ENCODE data around the gene USP48. TPM values are rescaled to one million over a fixed set of nuclear protein-coding genes. Genes with fewer than 3 reads are reported as not detected.

USP48 gene
- total and polyA plus RNA-seq, 5 donors from 2014 or later, result 31.3 to 126 (median 39.2) TPM

- Histone ChIP-seq H3K36me3 (ENCODE audit: control insufficient read depth, insufficient read depth, low read length) (peaks cover 67% of the 10 kb centered on the region), H3K4me1 (ENCODE audit: control insufficient read depth, insufficient read depth, low read length, poor library complexity, severe bottlenecking) (no peaks in the 10 kb centered on the region), H3K27ac (ENCODE audit: insufficient read depth, low read length, poor library complexity, severe bottlenecking) (no peak overlapping the region), H3K9me3 (ENCODE audit: control insufficient read depth in 2 of 2, low read length in 2 of 2) (no peaks in the 10 kb centered on the region), H3K27me3 (ENCODE audit: control insufficient read depth, insufficient read depth, low read length) (no peaks in the 10 kb centered on the region), H3K4me3 (ENCODE audit: low read depth, low read length) (no peak overlapping the region)
- Mint-ChIP-seq H3K9me3 (no peaks in the 10 kb centered on the region), H3K4me3 (no peak overlapping the region), H3K27me3 (no peaks in the 10 kb centered on the region), H3K4me1 (peaks cover 0 to 4% (median 2%) of the 10 kb centered on the region in 4 donors), H3K27ac (peak overlapping the region in 1 of 3 donors; percentile 12), H3K36me3 (peaks cover 29% of the 10 kb centered on the region)
- DNase-seq (no peak), ATAC-seq (ENCODE audit: low read depth in 2 of 2) (no peak)
Measured at GRCh38 chr1:21734526-21734925, 48.4 kb downstream of the USP48 start.

GRCh38 chr1:21732664-21733063 lies 50.3 kb downstream of the USP48 start:
- peaks cover 31% of the 10 kb centered on the region for H3K36me3 Mint-ChIP-seq
- H3K4me1 ChIP-seq (ENCODE audit: control insufficient read depth, insufficient read depth, low read length, poor library complexity, severe bottlenecking), result no peaks in the 10 kb centered on the region
- H3K27ac ChIP-seq (ENCODE audit: insufficient read depth, low read length, poor library complexity, severe bottlenecking), result no peak overlapping the region
- H3K9me3 Mint-ChIP-seq, result no peaks in the 10 kb centered on the region
- no peak overlapping the region for H3K4me3 ChIP-seq (ENCODE audit: low read depth, low read length)
- no peaks in the 10 kb centered on the region for H3K9me3 ChIP-seq (ENCODE audit: control insufficient read depth in 2 of 2, low read length in 2 of 2)
- no peaks in the 10 kb centered on the region for H3K27me3 ChIP-seq (ENCODE audit: control insufficient read depth, insufficient read depth, low read length)
- ATAC-seq (ENCODE audit: low read depth in 2 of 2), result no peak
- H3K4me1 Mint-ChIP-seq, result peaks cover 0 to 4% (median under 1%) of the 10 kb centered on the region in 4 donors
- no peaks in the 10 kb centered on the region for H3K27me3 Mint-ChIP-seq
- peaks cover 76% of the 10 kb centered on the region for H3K36me3 ChIP-seq (ENCODE audit: control insufficient read depth, insufficient read depth, low read length)
- H3K4me3 Mint-ChIP-seq, result no peak overlapping the region
- no peak for DNase-seq
- no peak overlapping the region for H3K27ac Mint-ChIP-seq

GRCh38 chr1:21725748-21726392 lies 57.1 kb downstream of the USP48 start:
- Histone ChIP-seq H3K27me3 (ENCODE audit: control insufficient read depth, insufficient read depth, low read length) (no peaks in the 10 kb centered on the region), H3K27ac (ENCODE audit: insufficient read depth, low read length, poor library complexity, severe bottlenecking) (no peak overlapping the region), H3K36me3 (ENCODE audit: control insufficient read depth, insufficient read depth, low read length) (peaks cover 72% of the 10 kb centered on the region), H3K9me3 (ENCODE audit: control insufficient read depth in 2 of 2, low read length in 2 of 2) (no peaks in the 10 kb centered on the region), H3K4me1 (ENCODE audit: control insufficient read depth, insufficient read depth, low read length, poor library complexity, severe bottlenecking) (no peaks in the 10 kb centered on the region), H3K4me3 (ENCODE audit: low read depth, low read length) (no peak overlapping the region)
- Mint-ChIP-seq H3K9me3 (peaks cover 0 to 2% (median 0%) of the 10 kb centered on the region in 7 donors), H3K36me3 (peaks cover 29% of the 10 kb centered on the region), H3K27ac (peak overlapping the region in 1 of 3 donors; percentile 25), H3K4me1 (peaks cover 0 to 9% (median under 1%) of the 10 kb centered on the region in 4 donors), H3K27me3 (no peaks in the 10 kb centered on the region), H3K4me3 (no peak overlapping the region)
- DNase-seq, result no peak
- ATAC-seq (ENCODE audit: low read depth in 2 of 2), result no peak

DNA sequence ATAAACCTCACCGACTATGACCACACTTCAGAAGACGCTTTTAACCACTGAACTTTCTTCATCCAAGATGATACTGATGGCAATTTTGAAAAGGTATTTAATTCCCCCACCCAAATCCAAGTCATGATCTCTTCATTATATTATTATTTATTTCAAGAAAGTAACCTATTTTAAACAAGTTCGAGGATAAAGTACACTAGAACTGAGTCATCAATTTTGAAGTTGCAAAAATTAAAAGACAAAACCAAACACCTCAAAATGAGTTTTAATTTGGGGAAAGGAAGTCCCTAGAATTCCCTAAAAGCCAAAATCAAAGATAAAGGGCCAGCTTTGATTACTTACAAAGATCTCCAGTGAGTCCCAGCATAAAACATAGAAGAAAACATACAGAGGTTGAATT lies 58.4 kb downstream of the USP48 start:
- Mint-ChIP-seq H3K27ac (peak overlapping the region in 1 of 3 donors; percentile 60), H3K27me3 (no peaks in the 10 kb centered on the region), H3K4me3 (no peak overlapping the region), H3K36me3 (peaks cover 31% of the 10 kb centered on the region), H3K9me3 (peaks cover 0 to 2% (median 0%) of the 10 kb centered on the region in 7 donors), H3K4me1 (peaks cover 0 to 9% (median under 1%) of the 10 kb centered on the region in 4 donors)
- ATAC-seq (ENCODE audit: low read depth in 2 of 2) (no peak), DNase-seq (no peak)
- H3K36me3 ChIP-seq (ENCODE audit: control insufficient read depth, insufficient read depth, low read length), result peaks cover 76% of the 10 kb centered on the region
- H3K9me3 ChIP-seq (ENCODE audit: control insufficient read depth in 2 of 2, low read length in 2 of 2), result no peaks in the 10 kb centered on the region
- H3K27ac ChIP-seq (ENCODE audit: insufficient read depth, low read length, poor library complexity, severe bottlenecking), result no peak overlapping the region
- no peaks in the 10 kb centered on the region for H3K27me3 ChIP-seq (ENCODE audit: control insufficient read depth, insufficient read depth, low read length)
- no peak overlapping the region for H3K4me3 ChIP-seq (ENCODE audit: low read depth, low read length)
- H3K4me1 ChIP-seq (ENCODE audit: control insufficient read depth, insufficient read depth, low read length, poor library complexity, severe bottlenecking), result no peaks in the 10 kb centered on the region

DNA sequence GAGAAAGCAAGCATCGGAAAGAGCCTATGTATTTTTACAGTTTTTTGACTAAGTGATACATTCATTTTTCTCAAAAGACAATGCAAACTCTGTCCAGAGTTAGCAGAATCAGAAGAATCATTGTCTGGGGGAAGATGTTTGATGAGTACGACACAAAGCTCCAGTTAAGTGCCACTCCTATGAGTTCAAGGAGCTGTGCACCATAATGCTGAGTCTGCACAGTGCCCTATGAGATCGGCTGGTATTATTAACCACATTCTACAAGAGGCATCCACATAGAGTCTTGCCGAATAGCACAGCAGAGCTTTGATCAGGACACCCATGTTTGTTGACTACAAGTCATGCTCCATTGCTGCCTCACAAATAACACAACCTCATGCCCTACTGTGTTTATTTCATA lies 58.9 kb downstream of the USP48 start:
- H3K27me3 Mint-ChIP-seq, result no peaks in the 10 kb centered on the region
- Histone ChIP-seq H3K27ac (ENCODE audit: insufficient read depth, low read length, poor library complexity, severe bottlenecking) (no peak overlapping the region), H3K27me3 (ENCODE audit: control insufficient read depth, insufficient read depth, low read length) (no peaks in the 10 kb centered on the region), H3K9me3 (ENCODE audit: control insufficient read depth in 2 of 2, low read length in 2 of 2) (no peaks in the 10 kb centered on the region), H3K36me3 (ENCODE audit: control insufficient read depth, insufficient read depth, low read length) (peaks cover 76% of the 10 kb centered on the region), H3K4me3 (ENCODE audit: low read depth, low read length) (no peak overlapping the region), H3K4me1 (ENCODE audit: control insufficient read depth, insufficient read depth, low read length, poor library complexity, severe bottlenecking) (no peaks in the 10 kb centered on the region)
- ATAC-seq (ENCODE audit: low read depth in 2 of 2), result no peak
- H3K9me3 Mint-ChIP-seq, result peaks cover 0 to 2% (median 0%) of the 10 kb centered on the region in 7 donors
- DNase-seq, result no peak
- H3K4me3 Mint-ChIP-seq, result no peak overlapping the region
- H3K4me1 Mint-ChIP-seq, result peaks cover 0 to 9% (median under 1%) of the 10 kb centered on the region in 4 donors
- peak overlapping the region in 1 of 3 donors; percentile 60 for H3K27ac Mint-ChIP-seq
- peaks cover 31% of the 10 kb centered on the region for H3K36me3 Mint-ChIP-seq

GRCh38 chr1:21721295-21721985 lies 61.5 kb downstream of the USP48 start:
- no peak overlapping the region for H3K4me3 ChIP-seq (ENCODE audit: low read depth, low read length)
- DNase-seq (no peak), ATAC-seq (ENCODE audit: low read depth in 2 of 2) (no peak)
- H3K4me3 Mint-ChIP-seq, result no peak overlapping the region
- peak overlapping the region; percentile 36 to 85 (median 59) for H3K27ac Mint-ChIP-seq
- H3K9me3 ChIP-seq (ENCODE audit: control insufficient read depth in 2 of 2, low read length in 2 of 2), result no peaks in the 10 kb centered on the region
- peaks cover 77% of the 10 kb centered on the region for H3K36me3 ChIP-seq (ENCODE audit: control insufficient read depth, insufficient read depth, low read length)
- H3K4me1 Mint-ChIP-seq, result peaks cover 0 to 13% (median under 1%) of the 10 kb centered on the region in 4 donors
- peaks cover 0 to 2% (median 0%) of the 10 kb centered on the region in 7 donors for H3K9me3 Mint-ChIP-seq
- no peaks in the 10 kb centered on the region for H3K4me1 ChIP-seq (ENCODE audit: control insufficient read depth, insufficient read depth, low read length, poor library complexity, severe bottlenecking)
- H3K27ac ChIP-seq (ENCODE audit: insufficient read depth, low read length, poor library complexity, severe bottlenecking), result no peak overlapping the region
- no peaks in the 10 kb centered on the region for H3K27me3 Mint-ChIP-seq
- H3K27me3 ChIP-seq (ENCODE audit: control insufficient read depth, insufficient read depth, low read length), result no peaks in the 10 kb centered on the region
- peaks cover 40% of the 10 kb centered on the region for H3K36me3 Mint-ChIP-seq

DNA sequence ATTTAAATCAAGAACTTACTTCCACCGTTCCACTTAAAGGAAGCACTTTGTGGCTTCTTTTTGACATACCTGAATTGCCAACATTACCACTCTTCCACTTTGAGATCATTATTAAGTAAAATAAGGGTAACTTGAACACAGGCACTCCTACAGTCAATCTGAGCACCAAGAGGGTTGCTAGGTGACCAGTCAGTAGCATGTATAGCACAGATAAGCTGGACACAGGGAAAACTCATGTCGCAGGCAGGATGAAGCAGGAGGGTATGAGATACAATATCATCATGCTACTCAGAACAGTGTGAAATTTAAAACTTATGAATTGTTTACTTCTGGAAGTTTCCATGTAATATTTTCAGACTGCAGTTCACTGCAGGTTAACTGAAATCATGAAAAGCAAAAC lies 66.8 kb downstream of the USP48 start:
- no peak overlapping the region for H3K4me3 Mint-ChIP-seq
- Histone ChIP-seq H3K36me3 (ENCODE audit: control insufficient read depth, insufficient read depth, low read length) (peaks cover 95% of the 10 kb centered on the region), H3K4me3 (ENCODE audit: low read depth, low read length) (no peak overlapping the region), H3K27ac (ENCODE audit: insufficient read depth, low read length, poor library complexity, severe bottlenecking) (no peak overlapping the region), H3K27me3 (ENCODE audit: control insufficient read depth, insufficient read depth, low read length) (no peaks in the 10 kb centered on the region), H3K4me1 (ENCODE audit: control insufficient read depth, insufficient read depth, low read length, poor library complexity, severe bottlenecking) (no peaks in the 10 kb centered on the region), H3K9me3 (ENCODE audit: control insufficient read depth in 2 of 2, low read length in 2 of 2) (no peaks in the 10 kb centered on the region)
- H3K36me3 Mint-ChIP-seq, result peaks cover 45% of the 10 kb centered on the region
- peak overlapping the region; percentile 20 to 64 (median 53) for H3K27ac Mint-ChIP-seq
- H3K9me3 Mint-ChIP-seq, result peaks cover 0 to 2% (median 0%) of the 10 kb centered on the region in 7 donors
- DNase-seq (no peak), ATAC-seq (ENCODE audit: low read depth in 2 of 2) (no peak)
- peaks cover 0 to 4% (median under 1%) of the 10 kb centered on the region in 4 donors for H3K4me1 Mint-ChIP-seq
- H3K27me3 Mint-ChIP-seq, result no peaks in the 10 kb centered on the region
